ENCODE results near the gene CFAP46. TPM values are rescaled to one million over a fixed set of nuclear protein-coding genes. Genes with fewer than 3 reads are reported as not detected.
"Not testable (repeated sequence)": the region's sequence is repeated elsewhere in the genome, so short reads cannot be mapped to it uniquely, and the experiment has no call there.

Gene CFAP46
- total RNA-seq, 1 donor, result under 0.01 TPM

- Histone ChIP-seq H3K27ac (ENCODE audit: low read depth, low read length) (no peak overlapping the region), H3K4me2 (ENCODE audit: insufficient read depth, low read length) (no peak overlapping the region), H3K9me3 (ENCODE audit: low read depth, low read length) (no peaks in the 10 kb centered on the region), H3K79me2 (ENCODE audit: insufficient read depth, low read length) (no peaks in the 10 kb centered on the region), H3K4me1 (ENCODE audit: insufficient read depth, low read length) (no peaks in the 10 kb centered on the region), H3K36me3 (ENCODE audit: insufficient read depth, low read length) (no peaks in the 10 kb centered on the region), H3K4me3 (ENCODE audit: insufficient read depth, low read length) (no peak overlapping the region), H2AFZ (ENCODE audit: low read length) (no peak overlapping the region), H3K27me3 (ENCODE audit: insufficient read depth, low read length) (peaks cover 48% of the 10 kb centered on the region), H4K20me1 (ENCODE audit: insufficient read depth, low read length) (no peaks in the 10 kb centered on the region)
- DNase-seq (ENCODE audit: insufficient read length, low spot score, missing footprints), result peak; percentile 74
- TF ChIP-seq CTCF (IDR thresholded peaks at IDR 0.05; ENCODE audit: extremely low read depth, low read depth, low read length), result no peak
Measured at GRCh38 chr10:132970641-132971438, 28.5 kb upstream of the CFAP46 start.

- TF ChIP-seq CTCF (IDR thresholded peaks at IDR 0.05; ENCODE audit: extremely low read depth, low read depth, low read length), result no peak
- Histone ChIP-seq H3K4me3 (ENCODE audit: insufficient read depth, low read length) (no peak overlapping the region), H2AFZ (ENCODE audit: low read length) (no peak overlapping the region), H3K9me3 (ENCODE audit: low read depth, low read length) (no peaks in the 10 kb centered on the region), H3K79me2 (ENCODE audit: insufficient read depth, low read length) (no peaks in the 10 kb centered on the region), H3K4me1 (ENCODE audit: insufficient read depth, low read length) (peaks cover 6% of the 10 kb centered on the region), H4K20me1 (ENCODE audit: insufficient read depth, low read length) (no peaks in the 10 kb centered on the region), H3K4me2 (ENCODE audit: insufficient read depth, low read length) (no peak overlapping the region), H3K36me3 (ENCODE audit: insufficient read depth, low read length) (no peaks in the 10 kb centered on the region), H3K27me3 (ENCODE audit: insufficient read depth, low read length) (peaks cover 58% of the 10 kb centered on the region), H3K27ac (ENCODE audit: low read depth, low read length) (no peak overlapping the region)
- no peak for DNase-seq (ENCODE audit: insufficient read length, low spot score, missing footprints)
Measured at GRCh38 chr10:132967540-132967939, 25.2 kb upstream of the CFAP46 start.

DNA sequence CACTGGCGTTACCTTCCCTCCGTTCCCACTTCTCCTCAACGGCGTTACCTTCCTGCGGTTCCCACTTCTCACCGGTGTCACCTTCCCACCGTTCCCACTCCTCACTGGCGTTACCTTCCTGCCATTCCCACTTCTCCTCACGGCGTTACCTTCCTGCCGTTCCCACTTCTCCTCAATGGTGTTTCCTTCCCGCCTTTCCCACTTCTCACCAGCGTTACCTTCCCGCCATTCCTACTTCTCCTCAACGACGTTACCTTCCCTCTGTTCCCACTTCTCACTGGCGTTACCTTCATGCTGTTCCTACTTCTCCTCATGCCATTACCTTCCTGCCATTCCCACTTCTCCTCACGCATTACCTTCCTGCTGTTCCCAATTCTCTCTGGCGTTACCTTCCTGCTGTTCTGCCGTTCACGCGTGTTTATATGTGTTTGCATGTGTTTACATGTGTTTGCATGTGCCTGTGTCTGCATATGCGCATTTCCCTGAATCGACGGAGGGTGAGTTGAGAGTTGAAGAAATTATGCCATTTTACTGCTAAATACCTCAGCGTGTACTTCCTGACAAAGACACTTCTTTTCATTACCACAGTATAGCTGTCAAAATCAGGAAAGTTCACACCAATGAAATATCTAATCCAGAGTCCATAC, 23.2 kb upstream of the CFAP46 start:
- Histone ChIP-seq H3K4me2 (ENCODE audit: insufficient read depth, low read length) (no peak overlapping the region), H2AFZ (ENCODE audit: low read length) (no peak overlapping the region), H3K79me2 (ENCODE audit: insufficient read depth, low read length) (no peaks in the 10 kb centered on the region), H3K27me3 (ENCODE audit: insufficient read depth, low read length) (peaks cover 39% of the 10 kb centered on the region), H3K27ac (ENCODE audit: low read depth, low read length) (no peak overlapping the region), H3K4me3 (ENCODE audit: insufficient read depth, low read length) (no peak overlapping the region), H3K9me3 (ENCODE audit: low read depth, low read length) (no peaks in the 10 kb centered on the region), H3K4me1 (ENCODE audit: insufficient read depth, low read length) (peaks cover 6% of the 10 kb centered on the region), H4K20me1 (ENCODE audit: insufficient read depth, low read length) (no peaks in the 10 kb centered on the region), H3K36me3 (ENCODE audit: insufficient read depth, low read length) (no peaks in the 10 kb centered on the region)
- TF ChIP-seq CTCF (IDR thresholded peaks at IDR 0.05; ENCODE audit: extremely low read depth, low read depth, low read length), result no peak
- peak; percentile 38 for DNase-seq (ENCODE audit: insufficient read length, low spot score, missing footprints)

- H2AFZ ChIP-seq (ENCODE audit: low read length); H4K20me1 ChIP-seq (ENCODE audit: insufficient read depth, low read length); H3K9me3 ChIP-seq (ENCODE audit: low read depth, low read length); H3K27ac ChIP-seq (ENCODE audit: low read depth, low read length); H3K4me3 ChIP-seq (ENCODE audit: insufficient read depth, low read length); H3K36me3 ChIP-seq (ENCODE audit: insufficient read depth, low read length); H3K79me2 ChIP-seq (ENCODE audit: insufficient read depth, low read length); H3K4me2 ChIP-seq (ENCODE audit: insufficient read depth, low read length); H3K4me1 ChIP-seq (ENCODE audit: insufficient read depth, low read length): not testable (repeated sequence)
- DNase-seq (ENCODE audit: insufficient read length, low spot score, missing footprints), result peak; percentile 51
- peaks cover 34% of the 10 kb centered on the region for H3K27me3 ChIP-seq (ENCODE audit: insufficient read depth, low read length)
Measured at GRCh38 chr10:132964707-132965410, 22.5 kb upstream of the CFAP46 start.
